ENCODE data around the gene OTUD4.

OTUD4 gene

GRCh38 chr4:145093638-145094037, 86.8 kb downstream of the OTUD4 start:
- no peak for TF ChIP-seq CTCF (IDR thresholded peaks at IDR 0.05; ENCODE audit: insufficient read depth, low read length, poor library complexity, severe bottlenecking)
- no peak for DNase-seq (ENCODE audit: extremely low read depth, insufficient read length)
- no peaks in the 10 kb centered on the region for H3K27me3 ChIP-seq (replicated peaks; ENCODE audit: control insufficient read depth, insufficient read depth, low read length)
- peaks cover 8% of the 10 kb centered on the region for H3K36me3 ChIP-seq (ENCODE audit: control insufficient read depth, insufficient read depth, low read length)
- no peak overlapping the region for H3K4me3 ChIP-seq (replicated peaks; ENCODE audit: low read depth, low read length)

GRCh38 chr4:145090380-145090779, 90.0 kb downstream of the OTUD4 start:
- TF ChIP-seq CTCF (IDR thresholded peaks at IDR 0.05; ENCODE audit: insufficient read depth, low read length, poor library complexity, severe bottlenecking), result no peak
- Histone ChIP-seq H3K36me3 (ENCODE audit: control insufficient read depth, insufficient read depth, low read length) (peaks cover 10% of the 10 kb centered on the region), H3K4me3 (replicated peaks; ENCODE audit: low read depth, low read length) (no peak overlapping the region), H3K27me3 (replicated peaks; ENCODE audit: control insufficient read depth, insufficient read depth, low read length) (no peaks in the 10 kb centered on the region)
- DNase-seq (ENCODE audit: extremely low read depth, insufficient read length), result no peak

- Histone ChIP-seq H3K27me3 (replicated peaks; ENCODE audit: control insufficient read depth, insufficient read depth, low read length) (no peaks in the 10 kb centered on the region), H3K36me3 (ENCODE audit: control insufficient read depth, insufficient read depth, low read length) (peaks cover 2% of the 10 kb centered on the region), H3K4me3 (replicated peaks; ENCODE audit: low read depth, low read length) (no peak overlapping the region)
- no peak for DNase-seq (ENCODE audit: extremely low read depth, insufficient read length)
- no peak for TF ChIP-seq CTCF (IDR thresholded peaks at IDR 0.05; ENCODE audit: insufficient read depth, low read length, poor library complexity, severe bottlenecking)
These were observed 96.3 kb downstream of the OTUD4 start for GRCh38 chr4:145083891-145084605.
